Activated B cell treated with CpG ODN at 0.5 μM for 24 hours (primary cell): Measurements from ENCODE around the gene CEP41. TPM values are rescaled to one million over a fixed set of nuclear protein-coding genes. Genes with fewer than 3 reads are reported as not detected.

Source experiments
- ATAC-seq: fragments of 200-7000 bp; cut with Tn5 transposase; one replicate; pipeline ENCODE4 v1.10.0; 2021; ENCODE audit warnings: low read depth, mild to moderate bottlenecking, moderate library complexity
- CTCF ChIA-PET: fragments of 350-600 bp; sonication (Branson Sonifier 250); formaldehyde crosslinking; loops from one replicate; lab custom pipeline; 2021; ENCODE audit warnings: antibody characterized with exemption; lab: Charles Lee
- POLR2A ChIA-PET: fragments of 350-600 bp; sonication (Branson Sonifier 250); formaldehyde crosslinking; loops from one replicate; lab custom pipeline; 2021; ENCODE audit warnings: antibody characterized with exemption; lab: Charles Lee
- DNase-seq: peaks from one replicate; pipeline ENCODE4 v3.0.0; 2022
- H3K27ac Mint-ChIP-seq: one replicate; pipeline ENCODE4 v1.8.0; 2020; ENCODE audit warnings: mixed read lengths
- H3K27me3 Mint-ChIP-seq: one replicate; pipeline ENCODE4 v1.8.0; 2021; ENCODE audit warnings: mixed read lengths
- H3K36me3 Mint-ChIP-seq: one replicate; pipeline ENCODE4 v1.8.0; 2021; ENCODE audit warnings: low read depth, mixed read lengths
- H3K4me1 Mint-ChIP-seq: one replicate; pipeline ENCODE4 v1.8.0; 2021; ENCODE audit warnings: mixed read lengths
- H3K4me3 Mint-ChIP-seq: one replicate; pipeline ENCODE4 v1.8.0; 2020; ENCODE audit warnings: mild to moderate bottlenecking, mixed read lengths
- H3K9me3 Mint-ChIP-seq: one replicate; pipeline ENCODE4 v1.8.0; 2020; ENCODE audit warnings: mixed read lengths
- CTCF ChIP-seq: fragments of 200-600 bp; IDR thresholded peaks from one replicate; pipeline ENCODE4 v1.8.0; 2022; ENCODE audit warnings: antibody characterized with exemption, mild to moderate bottlenecking
- intact Hi-C: fragments of 100-400 bp; cut with micrococcal nuclease; formaldehyde crosslinking; loops from one replicate; pipeline ENCODE4 v1.15.1; 2024
- total RNA-seq: library from RNA; stranded (reverse); gene quantifications from 2 replicates; pipeline ENCODE4 v1.2.3, GENCODE V29; 2022

The CEP41 gene
- total RNA-seq, 1 donor from 2014 or later = 5.1 TPM

GRCh38 chr7:130393101-130393561 lies 47.7 kb downstream of the CEP41 start:
- no peak overlapping the region for H3K4me3 Mint-ChIP-seq
- intact Hi-C loops = no loop called here
- no peak for TF ChIP-seq CTCF
- H3K27ac Mint-ChIP-seq = no peak overlapping the region
- DNase-seq (no peak), ATAC-seq (no peak)
- ChIA-PET CTCF (no interaction called here), POLR2A (no interaction called here)
- peaks cover 10% of the 10 kb centered on the region for H3K4me1 Mint-ChIP-seq
- H3K36me3 Mint-ChIP-seq = no peaks in the 10 kb centered on the region
- H3K9me3 Mint-ChIP-seq = no peaks in the 10 kb centered on the region
- H3K27me3 Mint-ChIP-seq = no peaks in the 10 kb centered on the region

- ChIA-PET CTCF (no interaction called here), POLR2A (no interaction called here)
- no peak overlapping the region for H3K4me3 Mint-ChIP-seq
- no peak for TF ChIP-seq CTCF
- H3K9me3 Mint-ChIP-seq = no peaks in the 10 kb centered on the region
- no peak overlapping the region for H3K27ac Mint-ChIP-seq
- H3K36me3 Mint-ChIP-seq = no peaks in the 10 kb centered on the region
- H3K27me3 Mint-ChIP-seq = no peaks in the 10 kb centered on the region
- H3K4me1 Mint-ChIP-seq = peaks cover 10% of the 10 kb centered on the region
- intact Hi-C loops = no loop called here
- no peak for DNase-seq
- ATAC-seq = no peak
Measured at GRCh38 chr7:130390486-130390885, 50.3 kb downstream of the CEP41 start.

DNA sequence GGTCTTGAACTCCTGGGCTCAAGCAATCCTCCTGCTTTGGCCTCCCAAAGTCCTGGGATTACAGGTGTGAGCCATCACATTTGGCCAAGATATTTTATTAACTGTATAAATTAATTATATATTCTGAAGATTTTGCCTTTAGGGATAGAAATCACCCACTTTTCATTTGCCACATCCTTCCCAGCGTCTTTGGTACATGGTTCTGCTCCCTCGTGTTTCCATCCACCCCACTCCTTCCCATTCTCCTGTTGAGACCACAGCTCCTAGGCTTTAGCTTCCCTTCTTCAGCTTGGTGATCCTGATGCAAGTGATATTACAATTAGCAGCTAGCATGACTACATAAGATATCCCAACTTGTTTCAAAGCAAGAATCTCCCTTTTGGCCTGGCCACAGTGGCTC lies 52.1 kb downstream of the CEP41 start:
- DNase-seq (no peak), ATAC-seq (no peak)
- Mint-ChIP-seq H3K4me3 (no peak overlapping the region), H3K36me3 (no peaks in the 10 kb centered on the region), H3K4me1 (peaks cover under 1% of the 10 kb centered on the region), H3K9me3 (no peaks in the 10 kb centered on the region), H3K27ac (no peak overlapping the region), H3K27me3 (no peaks in the 10 kb centered on the region)
- intact Hi-C loops = no loop called here
- no peak for TF ChIP-seq CTCF
- CTCF ChIA-PET = no interaction called here
- POLR2A ChIA-PET = no interaction called here

GRCh38 chr7:130387628-130388403 lies 53.0 kb downstream of the CEP41 start:
- ChIA-PET POLR2A (no interaction called here), CTCF (no interaction called here)
- ATAC-seq = no peak
- intact Hi-C loops = no loop called here
- H3K4me3 Mint-ChIP-seq = no peak overlapping the region
- no peaks in the 10 kb centered on the region for H3K36me3 Mint-ChIP-seq
- no peak overlapping the region for H3K27ac Mint-ChIP-seq
- TF ChIP-seq CTCF = no peak
- no peaks in the 10 kb centered on the region for H3K9me3 Mint-ChIP-seq
- no peak for DNase-seq
- no peaks in the 10 kb centered on the region for H3K4me1 Mint-ChIP-seq
- H3K27me3 Mint-ChIP-seq = no peaks in the 10 kb centered on the region

- Mint-ChIP-seq H3K36me3 (no peaks in the 10 kb centered on the region), H3K9me3 (no peaks in the 10 kb centered on the region), H3K4me1 (no peaks in the 10 kb centered on the region), H3K27ac (no peak overlapping the region), H3K4me3 (no peak overlapping the region), H3K27me3 (no peaks in the 10 kb centered on the region)
- ChIA-PET POLR2A (no interaction called here), CTCF (no interaction called here)
- no peak for TF ChIP-seq CTCF
- intact Hi-C loops = no loop called here
- DNase-seq = no peak
- no peak for ATAC-seq
Measured at GRCh38 chr7:130387306-130387627, 53.5 kb downstream of the CEP41 start.
